ENCODE measurements around the gene ZMYND15. TPM values are rescaled to one million over a fixed set of nuclear protein-coding genes. Genes with fewer than 3 reads are reported as not detected.

Gene ZMYND15
- total RNA-seq, 1 donor: 0.18 TPM

- DNase-seq (ENCODE audit: low read depth): no peak
- no peak overlapping the region for H3K4me3 ChIP-seq (ENCODE audit: low read depth, low read length)
- no peak for TF ChIP-seq CTCF (IDR thresholded peaks at IDR 0.05; ENCODE audit: insufficient read depth, low read length)
These were observed 16.9 kb upstream of the ZMYND15 start for GRCh38 chr17:4722678-4723240.

GRCh38 chr17:4724650-4725049 is 15.0 kb upstream of the ZMYND15 start:
- TF ChIP-seq CTCF (IDR thresholded peaks at IDR 0.05; ENCODE audit: insufficient read depth, low read length): no peak
- H3K4me3 ChIP-seq (ENCODE audit: low read depth, low read length): no peak overlapping the region
- DNase-seq (ENCODE audit: low read depth): no peak

- no peak for TF ChIP-seq CTCF (IDR thresholded peaks at IDR 0.05; ENCODE audit: insufficient read depth, low read length)
- no peak for DNase-seq (ENCODE audit: low read depth)
- H3K4me3 ChIP-seq (ENCODE audit: low read depth, low read length): no peak overlapping the region
These were observed 13.9 kb upstream of the ZMYND15 start for GRCh38 chr17:4725646-4726310.

- no peak overlapping the region for H3K4me3 ChIP-seq (ENCODE audit: low read depth, low read length)
- no peak for TF ChIP-seq CTCF (IDR thresholded peaks at IDR 0.05; ENCODE audit: insufficient read depth, low read length)
- DNase-seq (ENCODE audit: low read depth): peak; percentile 8
These were observed 11.5 kb upstream of the ZMYND15 start for GRCh38 chr17:4728124-4728523.

GRCh38 chr17:4733073-4733531 is 6.5 kb upstream of the ZMYND15 start:
- no peak for DNase-seq (ENCODE audit: low read depth)
- H3K4me3 ChIP-seq (ENCODE audit: low read depth, low read length): no peak overlapping the region
- no peak for TF ChIP-seq CTCF (IDR thresholded peaks at IDR 0.05; ENCODE audit: insufficient read depth, low read length)

GRCh38 chr17:4734857-4735475 is 4.7 kb upstream of the ZMYND15 start:
- no peak for TF ChIP-seq CTCF (IDR thresholded peaks at IDR 0.05; ENCODE audit: insufficient read depth, low read length)
- no peak overlapping the region for H3K4me3 ChIP-seq (ENCODE audit: low read depth, low read length)
- no peak for DNase-seq (ENCODE audit: low read depth)

All from fibroblast of the aortic adventitia (primary cell).